Ovary (tissue), 3 donors: ENCODE data around the gene NOD2.

Source experiments
- CTCF ChIP-seq, 3 donors: fragments of 450-650 bp in 2 of 3; fragments of 200-600 bp in 1 of 3; IDR thresholded peaks; one replicate each; pipeline versions ENCODE4 v1.5.1 to v1.8.0; 2016 to 2022; ENCODE audit warnings: antibody characterized with exemption in 3 of 3, mild to moderate bottlenecking in 1 of 3
- EP300 ChIP-seq: sonication (generic); formaldehyde crosslinking; IDR thresholded peaks from one replicate; pipeline ENCODE4 v1.6.1; 2017; ENCODE audit warnings: antibody characterized with exemption
- POLR2A ChIP-seq: fragments of 450-650 bp; IDR thresholded peaks from one replicate; pipeline ENCODE4 v1.6.1; 2017; ENCODE audit warnings: antibody characterized with exemption, mild to moderate bottlenecking, moderate library complexity
- donor health status: DM: no; HTN: no; CAD: no.

- TF ChIP-seq CTCF (IDR thresholded peaks at IDR 0.05) (no peak), POLR2A (no peak), EP300 (no peak)
Measured at GRCh38 chr16:50692999-50693781, at the start of gene NOD2.
